HG03095 (cell line): ENCODE results near the gene MKX.

Source experiments
- ATAC-seq: cut with Tn5 transposase; IDR thresholded peaks from one replicate; pipeline ENCODE4 v1.9.1; 2021; ENCODE audit warnings: moderate library complexity; ENCODE audit not compliant: unreplicated experiment

MKX gene

GRCh38 chr10:27742195-27743011, 3.2 kb downstream of the MKX start:
- peak; percentile 89 for ATAC-seq

DNA sequence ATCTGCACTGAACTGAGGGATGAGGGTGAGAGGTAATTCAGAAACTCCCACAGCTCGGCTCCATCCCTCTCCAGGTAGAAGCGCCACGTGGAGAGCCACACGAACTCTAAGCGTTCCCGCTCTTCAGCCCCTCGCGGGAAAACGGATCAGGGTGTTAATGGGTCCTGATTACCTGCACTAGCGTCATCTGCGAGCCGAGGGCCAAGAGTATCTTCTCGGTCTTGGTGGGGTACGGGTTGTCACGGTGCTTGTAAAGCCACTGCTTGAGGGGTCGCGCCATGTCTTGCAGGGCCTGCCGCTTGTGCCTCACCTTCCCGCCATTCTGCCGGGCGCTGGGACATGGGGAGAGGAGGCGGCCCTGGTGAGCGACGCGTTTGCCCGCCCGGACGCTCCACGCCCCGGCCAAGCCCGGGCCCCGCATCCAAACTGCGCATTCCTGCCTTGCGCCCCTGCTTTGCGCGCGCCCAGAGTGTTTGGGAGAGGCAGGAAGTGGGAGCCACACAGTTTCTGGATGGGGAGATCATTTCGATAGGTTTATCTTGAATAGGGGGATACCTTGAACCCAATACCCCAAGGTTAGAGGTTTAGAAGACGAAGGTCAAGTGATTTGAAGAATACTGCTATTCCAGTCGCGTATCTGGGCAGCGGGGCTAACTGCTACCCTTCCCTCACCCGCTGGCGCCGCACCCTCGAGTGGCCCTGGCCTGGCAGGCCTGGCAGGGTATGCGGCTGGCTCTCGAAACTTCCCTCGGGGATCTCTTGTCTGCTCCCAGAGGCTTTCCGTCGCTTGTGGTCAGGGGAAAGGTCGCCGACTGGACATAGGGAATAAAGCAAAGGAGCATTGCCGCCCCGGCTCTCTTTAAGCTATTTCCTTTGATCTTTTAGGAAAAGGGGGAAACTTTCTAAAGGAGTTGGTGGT, 4.2 kb downstream of the MKX start:
- ATAC-seq = no peak

DNA sequence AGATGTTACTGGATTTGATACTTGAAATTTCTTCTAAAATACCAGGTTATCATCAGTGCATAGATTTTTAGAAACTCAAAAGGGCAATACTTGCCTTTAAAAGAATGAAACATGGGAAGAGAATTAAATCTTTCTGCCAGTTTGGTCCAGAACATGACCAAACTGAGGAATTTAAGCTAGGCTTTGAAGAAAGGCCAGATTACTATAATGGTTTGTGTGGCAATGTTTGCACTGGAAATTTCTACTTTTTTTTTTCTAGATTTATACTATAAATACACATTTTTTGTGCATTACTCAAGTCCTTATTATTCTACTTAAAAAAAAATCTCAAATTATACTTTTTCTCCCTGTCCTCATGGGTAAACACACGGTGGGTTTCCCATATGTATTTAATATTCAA, 9.2 kb downstream of the MKX start:
- no peak for ATAC-seq

- no peak for ATAC-seq
Measured at GRCh38 chr10:27730041-27730440, 15.6 kb downstream of the MKX start.

DNA sequence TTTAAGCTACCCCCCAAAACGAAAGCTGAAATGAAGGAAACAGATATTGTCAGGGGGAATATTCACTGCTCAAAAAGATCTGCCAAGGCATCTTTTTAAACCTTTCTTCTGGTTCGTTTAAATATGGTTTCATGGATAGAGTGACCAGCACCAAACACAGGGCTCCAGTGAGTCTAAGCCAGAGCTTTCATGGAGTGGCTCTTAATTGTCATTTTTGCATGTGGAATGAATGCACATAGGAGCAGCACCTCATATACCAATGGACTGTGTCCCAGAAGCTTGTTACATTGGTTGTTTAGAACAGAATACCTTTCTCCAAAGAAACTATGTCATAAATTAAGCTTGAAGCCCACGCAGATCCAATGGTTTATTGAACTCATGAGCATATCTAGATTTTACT, 17.3 kb downstream of the MKX start:
- no peak for ATAC-seq

- ATAC-seq = no peak
Measured at GRCh38 chr10:27724287-27724686, 21.3 kb downstream of the MKX start.

GRCh38 chr10:27723436-27723835, 22.2 kb downstream of the MKX start:
- ATAC-seq = no peak

DNA sequence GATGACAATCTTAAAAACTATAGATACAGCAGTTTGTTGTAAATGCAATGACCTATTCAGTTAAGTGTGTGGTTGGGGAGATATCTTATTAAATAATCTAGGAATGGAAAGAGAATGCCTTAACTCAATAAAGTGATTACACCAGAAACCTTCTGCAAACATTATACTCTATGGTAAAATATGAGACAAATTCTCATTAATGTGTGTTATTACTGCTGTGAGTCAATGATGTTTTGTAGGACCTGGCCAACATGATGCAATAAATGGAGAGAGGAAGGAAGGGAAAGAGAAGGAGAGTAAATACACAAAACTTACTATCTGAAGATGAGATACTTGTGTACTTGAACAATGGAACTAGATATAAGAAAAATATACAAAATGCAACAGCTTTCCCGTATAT, 25.1 kb downstream of the MKX start:
- ATAC-seq = no peak

- no peak for ATAC-seq
Measured at GRCh38 chr10:27719052-27719451, 26.6 kb downstream of the MKX start.

- ATAC-seq = no peak
Measured at GRCh38 chr10:27717861-27718260, 27.8 kb downstream of the MKX start.

DNA sequence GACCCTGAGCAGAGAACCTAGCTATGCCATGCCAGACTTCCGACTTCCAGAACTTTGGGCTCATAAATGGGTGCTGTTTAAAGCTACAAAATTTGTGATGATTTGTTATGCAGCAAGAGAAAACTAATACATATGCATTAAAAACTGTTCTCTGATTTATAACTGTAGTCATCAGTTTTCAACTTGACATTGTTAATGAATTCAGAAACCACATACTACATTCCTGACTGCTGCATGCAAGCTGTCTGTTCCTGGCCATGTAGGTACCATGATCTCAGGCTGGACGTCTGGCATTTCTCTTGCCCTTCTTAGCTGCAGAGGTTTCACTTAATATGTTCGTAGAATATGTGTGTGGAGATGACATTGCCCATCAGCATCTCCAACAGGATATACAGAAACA, 28.4 kb downstream of the MKX start:
- ATAC-seq = no peak

GRCh38 chr10:27716521-27716920, 29.1 kb downstream of the MKX start:
- no peak for ATAC-seq

DNA sequence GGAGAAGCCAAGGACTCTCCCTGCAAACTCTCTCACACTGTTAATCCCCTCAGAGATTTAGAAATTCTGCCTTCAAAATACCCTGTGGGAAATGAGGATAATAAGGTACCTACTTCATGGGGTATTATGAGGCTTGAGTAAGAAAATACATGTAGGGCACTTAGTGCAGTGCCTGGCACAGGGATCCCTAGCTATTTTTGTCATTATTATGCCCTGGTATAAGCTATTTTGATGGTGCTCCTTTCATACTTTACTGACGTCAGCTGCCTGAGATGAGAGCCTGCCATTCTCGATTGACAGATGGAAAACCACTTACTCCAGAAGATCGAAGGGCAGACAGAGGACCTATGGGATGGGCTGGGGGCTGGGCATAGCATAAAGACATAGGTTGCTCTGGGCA, 30.1 kb downstream of the MKX start:
- ATAC-seq = no peak

DNA sequence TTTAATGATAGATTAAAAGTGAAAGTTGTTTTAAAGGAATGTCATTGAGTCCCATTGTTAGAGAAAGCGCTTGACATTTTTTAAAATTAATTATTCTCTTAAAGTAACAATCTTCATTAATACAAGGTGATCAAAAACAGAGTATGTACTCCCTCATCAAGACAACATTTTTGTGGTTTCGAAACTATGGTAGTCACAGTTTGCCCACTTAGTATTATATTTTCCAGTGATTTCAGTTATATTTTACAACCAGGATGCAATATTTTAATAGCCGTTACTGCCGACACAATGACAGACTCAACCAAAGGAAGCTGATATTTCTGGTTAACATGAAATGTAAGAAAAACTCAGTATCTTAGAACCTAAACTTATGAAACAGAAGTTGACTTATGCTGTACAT, 31.3 kb downstream of the MKX start:
- ATAC-seq = no peak

DNA sequence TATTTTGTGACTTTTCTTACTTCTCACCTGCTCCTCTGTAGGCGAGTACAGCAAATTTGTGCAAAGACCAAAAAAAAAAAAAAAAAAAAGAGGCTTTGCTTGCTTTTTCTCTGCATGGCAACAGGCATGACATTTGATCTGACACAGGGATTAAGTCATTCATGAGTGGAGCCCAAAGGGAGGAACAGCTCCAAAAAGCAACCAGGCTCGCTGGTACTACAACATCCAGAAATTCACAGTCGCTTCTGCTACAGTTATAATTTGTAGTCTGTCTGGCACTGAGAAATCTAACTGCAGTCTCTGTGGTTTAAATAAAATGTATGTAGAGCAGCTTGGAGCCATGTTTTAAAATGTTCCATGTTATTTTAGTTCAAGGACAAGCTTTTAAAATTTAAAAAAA, 31.7 kb downstream of the MKX start:
- no peak for ATAC-seq

- ATAC-seq = no peak
Measured at GRCh38 chr10:27710014-27710413, 35.6 kb downstream of the MKX start.

GRCh38 chr10:27709304-27709703, 36.3 kb downstream of the MKX start:
- ATAC-seq = no peak

GRCh38 chr10:27701938-27702537, 43.6 kb downstream of the MKX start:
- ATAC-seq = no peak

- no peak for ATAC-seq
Measured at GRCh38 chr10:27699776-27700175, 45.8 kb downstream of the MKX start.

- no peak for ATAC-seq
Measured at GRCh38 chr10:27698961-27699360, 46.7 kb downstream of the MKX start.

GRCh38 chr10:27696466-27696865, 49.2 kb downstream of the MKX start:
- no peak for ATAC-seq

- no peak for ATAC-seq
Measured at GRCh38 chr10:27695706-27696105, 49.9 kb downstream of the MKX start.
